ENCODE data around the gene PRSS12.

The PRSS12 gene

GRCh38 chr4:118351851-118352827 is 664 bp downstream of the PRSS12 start:
- Mint-ChIP-seq H3K27ac (no peak overlapping the region), H3K36me3 (ENCODE audit: insufficient read depth) (peaks cover 3% of the 10 kb centered on the region)
- peak; percentile 23 for ATAC-seq (replicated peaks)

GRCh38 chr4:118350961-118351360 is 1.8 kb downstream of the PRSS12 start:
- H3K27ac Mint-ChIP-seq: no peak overlapping the region
- H3K9me3 Mint-ChIP-seq: no peaks in the 10 kb centered on the region
- H3K4me1 Mint-ChIP-seq (ENCODE audit: low read depth in 2 of 2): peaks cover 8% of the 10 kb centered on the region in 2 donors
- H3K4me3 Mint-ChIP-seq: no peak overlapping the region
- peaks cover 70 to 83% of the 10 kb centered on the region in 2 donors for H3K27me3 Mint-ChIP-seq
- H3K36me3 Mint-ChIP-seq (ENCODE audit: insufficient read depth): peaks cover 3% of the 10 kb centered on the region
- no peak for DNase-seq
- no peak for ATAC-seq (replicated peaks)

More at GRCh38 chr4:118351851-118352827, 664 bp downstream of the PRSS12 start:
- H3K4me1 Mint-ChIP-seq (ENCODE audit: low read depth in 2 of 2): peaks cover 8% of the 10 kb centered on the region in 2 donors
- peak overlapping the region; percentile 37 to 50 for H3K4me3 Mint-ChIP-seq
- DNase-seq: no peak
- H3K9me3 Mint-ChIP-seq: no peaks in the 10 kb centered on the region
- H3K27me3 Mint-ChIP-seq: peaks cover 70 to 88% of the 10 kb centered on the region in 2 donors

GRCh38 chr4:118348886-118349285 is 3.9 kb downstream of the PRSS12 start:
- Mint-ChIP-seq H3K27ac (no peak overlapping the region), H3K4me1 (ENCODE audit: low read depth in 2 of 2) (peaks cover 8% of the 10 kb centered on the region in 2 donors), H3K27me3 (peaks cover 52 to 62% of the 10 kb centered on the region in 2 donors), H3K36me3 (ENCODE audit: insufficient read depth) (peaks cover 3% of the 10 kb centered on the region), H3K4me3 (no peak overlapping the region), H3K9me3 (no peaks in the 10 kb centered on the region)
- ATAC-seq (replicated peaks): no peak
- DNase-seq: no peak

GRCh38 chr4:118346495-118346894 is 6.3 kb downstream of the PRSS12 start:
- DNase-seq (no peak), ATAC-seq (replicated peaks) (no peak)
- Mint-ChIP-seq H3K36me3 (ENCODE audit: insufficient read depth) (no peaks in the 10 kb centered on the region), H3K27ac (no peak overlapping the region), H3K4me1 (ENCODE audit: low read depth in 2 of 2) (no peaks in the 10 kb centered on the region), H3K27me3 (peaks cover 36 to 54% of the 10 kb centered on the region in 2 donors), H3K4me3 (no peak overlapping the region), H3K9me3 (no peaks in the 10 kb centered on the region)

GRCh38 chr4:118345813-118346212 is 7.0 kb downstream of the PRSS12 start:
- H3K4me1 Mint-ChIP-seq (ENCODE audit: low read depth in 2 of 2): no peaks in the 10 kb centered on the region
- no peaks in the 10 kb centered on the region for H3K9me3 Mint-ChIP-seq
- DNase-seq (no peak), ATAC-seq (replicated peaks) (no peak)
- no peak overlapping the region for H3K27ac Mint-ChIP-seq
- H3K36me3 Mint-ChIP-seq (ENCODE audit: insufficient read depth): no peaks in the 10 kb centered on the region
- no peak overlapping the region for H3K4me3 Mint-ChIP-seq
- peaks cover 36 to 57% of the 10 kb centered on the region in 2 donors for H3K27me3 Mint-ChIP-seq

GRCh38 chr4:118344801-118345200 is 8.0 kb downstream of the PRSS12 start:
- ATAC-seq (replicated peaks) (no peak), DNase-seq (no peak)
- Mint-ChIP-seq H3K36me3 (ENCODE audit: insufficient read depth) (no peaks in the 10 kb centered on the region), H3K9me3 (no peaks in the 10 kb centered on the region), H3K4me1 (ENCODE audit: low read depth in 2 of 2) (no peaks in the 10 kb centered on the region), H3K27ac (no peak overlapping the region), H3K4me3 (no peak overlapping the region), H3K27me3 (peaks cover 32 to 52% of the 10 kb centered on the region in 2 donors)

GRCh38 chr4:118343501-118343900 is 9.3 kb downstream of the PRSS12 start:
- Mint-ChIP-seq H3K4me3 (no peak overlapping the region), H3K27me3 (peaks cover 27 to 39% of the 10 kb centered on the region in 2 donors), H3K36me3 (ENCODE audit: insufficient read depth) (no peaks in the 10 kb centered on the region), H3K27ac (no peak overlapping the region), H3K4me1 (ENCODE audit: low read depth in 2 of 2) (no peaks in the 10 kb centered on the region), H3K9me3 (no peaks in the 10 kb centered on the region)
- no peak for ATAC-seq (replicated peaks)
- DNase-seq: no peak

- DNase-seq (no peak), ATAC-seq (replicated peaks) (no peak)
- Mint-ChIP-seq H3K4me1 (ENCODE audit: low read depth in 2 of 2) (no peaks in the 10 kb centered on the region), H3K27ac (no peak overlapping the region), H3K4me3 (no peak overlapping the region), H3K27me3 (peaks cover 18 to 24% of the 10 kb centered on the region in 2 donors), H3K9me3 (no peaks in the 10 kb centered on the region), H3K36me3 (ENCODE audit: insufficient read depth) (no peaks in the 10 kb centered on the region)
These were observed 12.7 kb downstream of the PRSS12 start for GRCh38 chr4:118340109-118340508.

- H3K4me1 Mint-ChIP-seq (ENCODE audit: low read depth in 2 of 2): no peaks in the 10 kb centered on the region
- H3K27ac Mint-ChIP-seq: no peak overlapping the region
- DNase-seq (no peak), ATAC-seq (replicated peaks) (no peak)
- H3K4me3 Mint-ChIP-seq: no peak overlapping the region
- no peaks in the 10 kb centered on the region for H3K36me3 Mint-ChIP-seq (ENCODE audit: insufficient read depth)
- no peaks in the 10 kb centered on the region for H3K9me3 Mint-ChIP-seq
- peaks cover 18 to 24% of the 10 kb centered on the region in 2 donors for H3K27me3 Mint-ChIP-seq
These were observed 13.6 kb downstream of the PRSS12 start for GRCh38 chr4:118338981-118339765.

GRCh38 chr4:118338518-118338917 is 14.3 kb downstream of the PRSS12 start:
- H3K27ac Mint-ChIP-seq: no peak overlapping the region
- H3K4me3 Mint-ChIP-seq: no peak overlapping the region
- H3K9me3 Mint-ChIP-seq: no peaks in the 10 kb centered on the region
- H3K36me3 Mint-ChIP-seq (ENCODE audit: insufficient read depth): no peaks in the 10 kb centered on the region
- H3K27me3 Mint-ChIP-seq: peaks cover 18 to 24% of the 10 kb centered on the region in 2 donors
- DNase-seq (no peak), ATAC-seq (replicated peaks) (no peak)
- H3K4me1 Mint-ChIP-seq (ENCODE audit: low read depth in 2 of 2): no peaks in the 10 kb centered on the region

GRCh38 chr4:118337954-118338353 is 14.8 kb downstream of the PRSS12 start:
- Mint-ChIP-seq H3K4me3 (no peak overlapping the region), H3K27me3 (peaks cover 18 to 19% of the 10 kb centered on the region in 2 donors), H3K4me1 (ENCODE audit: low read depth in 2 of 2) (no peaks in the 10 kb centered on the region), H3K36me3 (ENCODE audit: insufficient read depth) (no peaks in the 10 kb centered on the region), H3K27ac (no peak overlapping the region), H3K9me3 (no peaks in the 10 kb centered on the region)
- DNase-seq (no peak), ATAC-seq (replicated peaks) (no peak)

- Mint-ChIP-seq H3K4me3 (no peak overlapping the region), H3K36me3 (ENCODE audit: insufficient read depth) (no peaks in the 10 kb centered on the region), H3K9me3 (no peaks in the 10 kb centered on the region), H3K4me1 (ENCODE audit: low read depth in 2 of 2) (no peaks in the 10 kb centered on the region), H3K27me3 (peaks cover 4 to 20% of the 10 kb centered on the region in 2 donors), H3K27ac (no peak overlapping the region)
- DNase-seq (no peak), ATAC-seq (replicated peaks) (no peak)
These were observed 17.0 kb downstream of the PRSS12 start for GRCh38 chr4:118335774-118336173.

- H3K27ac Mint-ChIP-seq: no peak overlapping the region
- no peak overlapping the region for H3K4me3 Mint-ChIP-seq
- H3K9me3 Mint-ChIP-seq: no peaks in the 10 kb centered on the region
- no peak for ATAC-seq (replicated peaks)
- DNase-seq: no peak
- H3K27me3 Mint-ChIP-seq: peaks cover 0 to 16% of the 10 kb centered on the region in 2 donors
- H3K36me3 Mint-ChIP-seq (ENCODE audit: insufficient read depth): no peaks in the 10 kb centered on the region
- H3K4me1 Mint-ChIP-seq (ENCODE audit: low read depth in 2 of 2): no peaks in the 10 kb centered on the region
These were observed 17.5 kb downstream of the PRSS12 start for GRCh38 chr4:118335324-118335723.

Data from effector memory CD8-positive, alpha-beta T cell (primary cell).